ENCODE measurements around the gene TCP11.

Gene TCP11

GRCh38 chr6:35161776-35162607, 20.9 kb upstream of the TCP11 start:
- no peak overlapping the region for H3K27ac Mint-ChIP-seq
- no peaks in the 10 kb centered on the region for H3K9me3 Mint-ChIP-seq
- no peaks in the 10 kb centered on the region for H3K36me3 Mint-ChIP-seq
- H3K4me1 Mint-ChIP-seq = no peaks in the 10 kb centered on the region
- H3K27me3 Mint-ChIP-seq = peaks cover 2% of the 10 kb centered on the region
- H3K4me3 Mint-ChIP-seq = no peak overlapping the region

- no peak overlapping the region for H3K4me3 Mint-ChIP-seq
- no peaks in the 10 kb centered on the region for H3K9me3 Mint-ChIP-seq
- H3K4me1 Mint-ChIP-seq = no peaks in the 10 kb centered on the region
These were observed 20.1 kb upstream of the TCP11 start for GRCh38 chr6:35161266-35161665.

GRCh38 chr6:35160642-35161041, 19.5 kb upstream of the TCP11 start:
- Mint-ChIP-seq H3K9me3 (no peaks in the 10 kb centered on the region), H3K4me3 (no peak overlapping the region), H3K27me3 (peaks cover 2% of the 10 kb centered on the region), H3K36me3 (no peaks in the 10 kb centered on the region), H3K4me1 (no peaks in the 10 kb centered on the region), H3K27ac (no peak overlapping the region)

More at GRCh38 chr6:35161266-35161665, 20.1 kb upstream of the TCP11 start:
- Mint-ChIP-seq H3K27me3 (peaks cover 2% of the 10 kb centered on the region), H3K36me3 (no peaks in the 10 kb centered on the region), H3K27ac (no peak overlapping the region)

DNA sequence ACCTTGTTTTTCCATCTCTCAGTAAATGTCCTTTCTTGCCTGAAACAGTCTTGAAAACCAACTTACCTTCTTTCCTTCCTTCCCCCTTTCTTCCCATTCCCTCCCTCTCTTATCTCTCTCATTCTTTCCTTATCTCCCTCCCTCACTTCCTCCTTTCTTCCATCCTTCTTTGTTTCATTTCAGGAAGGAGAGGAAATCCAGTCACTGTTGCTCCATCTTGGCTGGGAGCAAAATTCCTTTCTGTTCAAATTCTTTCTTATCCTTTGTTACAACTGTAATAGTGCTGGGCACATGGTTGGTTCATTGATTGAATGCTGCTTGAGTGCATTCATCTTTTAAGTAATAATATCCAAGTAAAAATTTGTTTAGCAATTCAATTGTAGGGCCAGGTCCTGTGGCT, 17.4 kb upstream of the TCP11 start:
- H3K9me3 Mint-ChIP-seq = no peaks in the 10 kb centered on the region
- no peaks in the 10 kb centered on the region for H3K36me3 Mint-ChIP-seq
- no peak overlapping the region for H3K27ac Mint-ChIP-seq
- H3K27me3 Mint-ChIP-seq = peaks cover 1% of the 10 kb centered on the region
- H3K4me1 Mint-ChIP-seq = no peaks in the 10 kb centered on the region
- no peak overlapping the region for H3K4me3 Mint-ChIP-seq

- Mint-ChIP-seq H3K4me1 (no peaks in the 10 kb centered on the region), H3K4me3 (no peak overlapping the region), H3K27me3 (no peaks in the 10 kb centered on the region), H3K36me3 (no peaks in the 10 kb centered on the region), H3K9me3 (no peaks in the 10 kb centered on the region), H3K27ac (no peak overlapping the region)
These were observed 13.8 kb upstream of the TCP11 start for GRCh38 chr6:35154947-35155346.

DNA sequence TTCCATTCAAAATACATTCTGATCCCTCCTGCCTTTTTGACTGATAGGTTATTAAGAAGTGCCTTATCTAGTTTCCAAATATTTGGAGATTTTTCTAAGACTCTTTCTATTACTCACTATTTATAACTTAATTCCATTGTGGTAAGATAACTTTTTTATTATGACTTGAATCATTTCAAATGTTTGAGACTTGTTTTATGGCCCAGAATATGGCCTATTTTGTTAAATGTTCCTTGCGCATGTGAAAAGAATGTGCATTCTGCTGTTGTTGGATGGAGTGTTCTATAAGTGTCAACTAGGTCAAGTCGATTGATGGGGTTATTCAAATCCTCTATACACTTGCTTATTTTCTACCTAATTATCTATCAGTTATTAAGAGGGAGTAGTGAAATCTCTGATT, 13.1 kb upstream of the TCP11 start:
- no peaks in the 10 kb centered on the region for H3K9me3 Mint-ChIP-seq
- H3K27ac Mint-ChIP-seq = no peak overlapping the region
- H3K27me3 Mint-ChIP-seq = no peaks in the 10 kb centered on the region
- no peak overlapping the region for H3K4me3 Mint-ChIP-seq
- no peaks in the 10 kb centered on the region for H3K4me1 Mint-ChIP-seq
- no peaks in the 10 kb centered on the region for H3K36me3 Mint-ChIP-seq

DNA sequence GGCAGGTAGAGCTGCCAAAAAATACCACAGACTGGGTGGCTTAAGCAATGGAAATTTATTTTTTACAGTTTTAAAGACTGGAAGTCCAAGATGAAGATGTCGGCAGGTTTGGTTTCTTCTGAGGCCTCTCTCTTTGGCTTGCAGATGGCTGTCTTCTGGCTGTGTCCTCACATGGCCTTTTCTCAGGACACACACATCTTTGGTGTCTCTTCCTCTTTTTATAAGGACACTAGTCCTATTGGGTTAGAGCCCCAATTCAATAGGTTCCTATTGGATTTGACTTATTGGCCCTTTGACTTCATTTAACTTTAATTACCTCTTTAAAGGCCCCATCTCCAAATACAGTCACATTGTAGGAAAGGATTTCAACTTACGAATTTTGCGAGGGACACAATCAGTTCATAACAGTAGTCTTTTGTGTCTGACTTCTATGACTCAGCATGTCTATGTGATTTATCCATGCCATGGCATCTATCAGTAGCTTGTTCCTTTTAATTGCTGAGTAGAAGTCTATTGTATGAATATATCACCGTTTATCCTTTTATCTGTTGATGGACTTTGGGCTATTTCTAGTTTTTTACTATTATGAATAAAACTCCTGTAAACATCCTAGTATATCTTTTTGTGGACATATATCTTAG, 11.0 kb upstream of the TCP11 start:
- no peak overlapping the region for H3K27ac Mint-ChIP-seq
- no peaks in the 10 kb centered on the region for H3K9me3 Mint-ChIP-seq
- no peak overlapping the region for H3K4me3 Mint-ChIP-seq
- H3K27me3 Mint-ChIP-seq = no peaks in the 10 kb centered on the region
- H3K36me3 Mint-ChIP-seq = no peaks in the 10 kb centered on the region
- H3K4me1 Mint-ChIP-seq = peaks cover 13% of the 10 kb centered on the region

GRCh38 chr6:35151466-35151865, 10.3 kb upstream of the TCP11 start:
- H3K4me3 Mint-ChIP-seq = no peak overlapping the region
- H3K4me1 Mint-ChIP-seq = peaks cover 13% of the 10 kb centered on the region
- no peak overlapping the region for H3K27ac Mint-ChIP-seq
- no peaks in the 10 kb centered on the region for H3K27me3 Mint-ChIP-seq
- H3K36me3 Mint-ChIP-seq = no peaks in the 10 kb centered on the region
- H3K9me3 Mint-ChIP-seq = no peaks in the 10 kb centered on the region

DNA sequence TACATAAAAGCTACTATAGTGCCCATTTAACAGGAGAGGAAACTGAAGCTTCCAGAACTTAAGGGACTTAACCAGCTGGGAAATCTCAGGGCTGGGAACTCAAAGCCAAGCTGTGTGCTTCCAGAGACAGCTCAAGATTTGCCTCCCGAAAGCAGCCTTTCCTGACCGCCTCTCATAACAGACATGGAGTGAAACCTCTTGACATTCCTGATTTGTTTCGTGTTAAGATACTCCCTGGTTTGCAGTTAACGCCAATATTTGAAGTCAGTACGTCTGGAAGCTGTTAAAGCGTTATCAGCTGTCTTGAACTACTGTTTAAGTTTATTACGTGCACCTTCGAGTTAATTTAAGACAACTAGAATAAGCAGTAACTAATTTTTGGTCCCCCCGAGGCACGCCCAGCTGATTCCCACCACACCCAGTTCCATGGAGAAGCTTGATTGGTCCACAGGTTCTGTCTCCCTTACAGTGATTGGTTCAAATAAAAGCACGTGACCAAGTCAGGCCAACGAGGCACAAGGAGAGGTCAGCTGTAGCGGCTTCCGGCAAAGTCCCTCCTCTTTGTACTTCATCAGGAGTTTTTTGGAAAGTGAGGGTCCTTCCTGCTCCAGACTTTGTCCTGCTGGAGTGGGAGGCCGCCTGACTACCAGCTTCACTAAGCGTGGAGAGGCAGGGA, 8.9 kb upstream of the TCP11 start:
- H3K4me1 Mint-ChIP-seq = peaks cover 13% of the 10 kb centered on the region
- H3K27me3 Mint-ChIP-seq = no peaks in the 10 kb centered on the region
- H3K27ac Mint-ChIP-seq = no peak overlapping the region
- no peaks in the 10 kb centered on the region for H3K36me3 Mint-ChIP-seq
- no peaks in the 10 kb centered on the region for H3K9me3 Mint-ChIP-seq
- no peak overlapping the region for H3K4me3 Mint-ChIP-seq

GRCh38 chr6:35148167-35148741, 7.1 kb upstream of the TCP11 start:
- Mint-ChIP-seq H3K9me3 (no peaks in the 10 kb centered on the region), H3K4me1 (peaks cover 13% of the 10 kb centered on the region), H3K36me3 (no peaks in the 10 kb centered on the region), H3K27me3 (no peaks in the 10 kb centered on the region), H3K4me3 (no peak overlapping the region), H3K27ac (no peak overlapping the region)

DNA sequence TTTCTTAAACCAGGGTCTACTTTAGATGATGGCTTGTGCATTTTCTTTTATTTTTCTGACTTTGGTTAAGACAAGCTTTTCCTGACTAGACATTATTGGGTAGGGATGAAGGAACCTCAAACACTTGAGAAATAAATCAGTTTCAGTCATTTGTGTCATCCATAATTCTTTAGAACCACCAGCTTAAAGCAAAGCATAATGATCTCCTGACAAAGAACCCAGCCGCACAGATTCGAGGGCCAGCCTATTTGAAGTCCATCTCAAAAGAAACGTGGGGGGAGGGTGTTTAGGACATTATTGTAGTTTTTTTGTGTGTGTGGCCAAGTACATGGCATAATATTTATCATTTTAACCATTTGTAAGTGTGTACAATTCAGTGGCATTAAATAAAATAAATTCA, 6.3 kb upstream of the TCP11 start:
- peaks cover 13% of the 10 kb centered on the region for H3K4me1 Mint-ChIP-seq
- H3K27ac Mint-ChIP-seq = no peak overlapping the region
- H3K36me3 Mint-ChIP-seq = no peaks in the 10 kb centered on the region
- no peaks in the 10 kb centered on the region for H3K27me3 Mint-ChIP-seq
- H3K9me3 Mint-ChIP-seq = no peaks in the 10 kb centered on the region
- no peak overlapping the region for H3K4me3 Mint-ChIP-seq

DNA sequence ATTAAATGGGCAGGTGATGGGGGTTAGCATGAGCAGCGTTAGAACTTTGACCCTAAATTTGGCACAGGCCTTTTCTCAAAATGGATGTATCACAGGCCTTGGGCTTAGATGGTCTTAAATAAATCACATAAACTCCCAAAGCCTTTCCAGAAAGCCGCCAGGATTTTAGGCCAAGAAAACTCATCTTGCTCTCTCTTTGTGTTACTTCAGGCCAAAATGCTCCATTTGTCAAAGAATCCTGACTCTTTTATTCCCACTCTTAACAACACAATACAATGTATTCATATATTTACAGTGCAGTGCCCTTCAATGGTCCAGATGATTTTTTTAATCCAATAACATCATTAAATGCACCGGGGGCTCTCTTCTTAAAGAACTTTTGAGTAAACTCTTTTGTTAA, 5.9 kb upstream of the TCP11 start:
- H3K9me3 Mint-ChIP-seq = no peaks in the 10 kb centered on the region
- no peaks in the 10 kb centered on the region for H3K27me3 Mint-ChIP-seq
- H3K27ac Mint-ChIP-seq = no peak overlapping the region
- no peaks in the 10 kb centered on the region for H3K36me3 Mint-ChIP-seq
- peaks cover 13% of the 10 kb centered on the region for H3K4me1 Mint-ChIP-seq
- H3K4me3 Mint-ChIP-seq = no peak overlapping the region

DNA sequence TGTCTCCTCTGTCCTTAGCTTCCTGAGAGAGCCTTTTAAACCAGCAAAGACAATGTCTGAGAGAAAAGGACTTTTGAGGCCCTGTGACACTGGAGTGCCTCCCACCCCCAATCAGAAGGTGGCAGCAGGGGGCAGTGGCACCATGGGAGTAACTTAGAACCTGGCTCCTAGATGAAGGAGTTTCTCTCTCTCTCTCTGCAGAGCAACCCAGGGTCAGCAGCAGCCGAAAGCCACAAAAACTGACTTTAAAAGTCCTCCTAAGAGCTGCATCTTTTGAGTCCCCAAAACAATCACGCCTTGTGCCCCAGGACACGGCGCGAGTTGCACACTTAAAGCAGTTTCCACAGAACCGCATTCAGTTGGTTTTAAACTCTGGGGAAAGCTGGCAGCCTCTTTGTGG, 5.3 kb upstream of the TCP11 start:
- peaks cover 17% of the 10 kb centered on the region for H3K4me1 Mint-ChIP-seq
- no peaks in the 10 kb centered on the region for H3K36me3 Mint-ChIP-seq
- peaks cover 2% of the 10 kb centered on the region for H3K27me3 Mint-ChIP-seq
- no peaks in the 10 kb centered on the region for H3K9me3 Mint-ChIP-seq
- no peak overlapping the region for H3K27ac Mint-ChIP-seq
- no peak overlapping the region for H3K4me3 Mint-ChIP-seq

GRCh38 chr6:35145757-35146156, 4.6 kb upstream of the TCP11 start:
- H3K4me3 Mint-ChIP-seq = no peak overlapping the region
- H3K36me3 Mint-ChIP-seq = no peaks in the 10 kb centered on the region
- no peak overlapping the region for H3K27ac Mint-ChIP-seq
- peaks cover 18% of the 10 kb centered on the region for H3K4me1 Mint-ChIP-seq
- H3K9me3 Mint-ChIP-seq = no peaks in the 10 kb centered on the region
- H3K27me3 Mint-ChIP-seq = peaks cover 2% of the 10 kb centered on the region

DNA sequence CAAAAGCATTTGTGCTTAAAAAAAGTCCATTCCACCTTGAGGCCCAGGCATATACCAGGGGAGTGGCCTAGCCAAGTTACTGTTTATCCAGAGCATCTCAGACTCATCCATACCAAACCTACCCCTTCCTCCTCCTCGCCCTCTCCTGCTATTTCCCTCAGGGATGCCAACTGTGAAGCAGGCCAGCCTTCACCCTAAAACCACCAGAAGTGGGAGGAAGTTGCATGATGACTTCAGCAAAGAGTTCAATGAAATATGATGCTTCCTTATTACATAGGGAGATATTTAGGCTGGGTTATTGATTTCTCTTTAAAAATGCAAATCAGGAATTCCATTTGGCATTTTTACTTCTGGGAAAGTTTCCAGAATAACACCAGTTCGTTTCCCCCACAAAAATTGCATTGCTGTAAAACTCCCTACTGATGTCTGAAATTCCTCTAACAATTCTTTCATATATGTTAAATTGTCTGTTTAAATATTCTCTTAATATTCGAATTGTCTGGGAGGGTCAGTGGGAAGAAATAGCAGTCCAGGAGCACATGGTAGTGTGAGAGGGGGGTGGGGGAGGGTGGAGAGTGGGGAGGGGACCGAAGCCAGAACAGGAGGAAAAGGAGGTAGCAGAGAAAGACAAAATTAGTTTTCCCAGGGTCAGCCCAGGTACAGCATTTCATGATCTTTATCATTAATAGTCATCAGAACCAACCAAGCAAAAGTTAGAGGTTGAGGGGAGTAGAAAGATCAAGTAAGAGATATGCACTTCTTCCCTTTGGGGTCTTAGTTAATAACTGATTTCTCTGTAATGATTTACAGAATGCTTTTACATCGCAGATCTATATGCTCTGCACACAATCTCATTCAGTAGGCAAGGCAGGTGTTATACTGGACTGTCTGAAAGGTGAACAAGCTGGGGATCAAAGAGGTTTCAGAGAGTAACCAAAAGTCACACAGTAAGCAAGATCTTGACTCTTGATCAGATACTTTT, 1.7 kb upstream of the TCP11 start:
- Mint-ChIP-seq H3K9me3 (no peaks in the 10 kb centered on the region), H3K27ac (no peak overlapping the region), H3K4me1 (peaks cover 15% of the 10 kb centered on the region), H3K27me3 (peaks cover 2% of the 10 kb centered on the region), H3K4me3 (no peak overlapping the region), H3K36me3 (no peaks in the 10 kb centered on the region)
